Gastroesophageal sphincter (tissue), 4 donors: ENCODE data around the gene IL16. TPM values are rescaled to one million over a fixed set of nuclear protein-coding genes. Genes with fewer than 3 reads are reported as not detected.

Experiments
- ATAC-seq: fragments of 150-250 bp; one replicate; pipeline ENCODE4 v1.9.1; 2016; ENCODE audit warnings: mild to moderate bottlenecking, moderate library complexity
- H3K27ac ChIP-seq, 4 donors: fragments of 200-600 bp; sonication (generic) in 3 of 4; 1 replicate in 3 of 4; 2 replicates in 1 of 4; pipeline ENCODE4 v1.5.1; 2016 to 2019
- H3K27me3 ChIP-seq: fragments of 200-600 bp; sonication (generic); one replicate; pipeline ENCODE4 v1.5.1; 2019
- H3K36me3 ChIP-seq, 2 donors: fragments of 200-600 bp; sonication (generic); one replicate each; pipeline ENCODE4 v1.5.1; 2019; ENCODE audit warnings: control low read depth in 1 of 2
- H3K4me1 ChIP-seq, 3 donors: fragments of 200-600 bp; sonication (generic); 1 replicate in 2 of 3; 2 replicates in 1 of 3; pipeline ENCODE4 v1.5.1; 2016 to 2019; ENCODE audit warnings: control low read depth in 2 of 3
- H3K4me3 ChIP-seq, 2 donors: fragments of 200-600 bp; sonication (generic); one replicate each; pipeline ENCODE4 v1.5.1; 2019; ENCODE audit warnings: mild to moderate bottlenecking in 1 of 2, moderate library complexity in 1 of 2
- H3K9me3 ChIP-seq, 3 donors: fragments of 200-600 bp; sonication (generic); one replicate each; pipeline ENCODE4 v1.5.1; 2017 to 2019; ENCODE audit warnings: control low read depth in 2 of 3
- CTCF ChIP-seq, 4 experiments: fragments of 200-600 bp in 2 of 4; fragments of 450-650 bp in 2 of 4; sonication (generic) in 1 of 4; IDR thresholded peaks; one replicate each; pipeline ENCODE4 v1.5.1; 2017 to 2019; ENCODE audit warnings: antibody characterized with exemption in 4 of 4, mild to moderate bottlenecking in 2 of 4, moderate library complexity in 2 of 4
- EP300 ChIP-seq: sonication (generic); formaldehyde crosslinking; IDR thresholded peaks from one replicate; pipeline ENCODE4 v1.6.1; 2017; ENCODE audit warnings: antibody characterized with exemption, mild to moderate bottlenecking
- POLR2A ChIP-seq, 2 donors: fragments of 450-650 bp; IDR thresholded peaks; one replicate each; pipeline ENCODE4 v1.6.1; 2017; ENCODE audit warnings: antibody characterized with exemption in 2 of 2, mild to moderate bottlenecking in 2 of 2, moderate library complexity in 1 of 2
- POLR2AphosphoS5 ChIP-seq: sonication (generic); formaldehyde crosslinking; IDR thresholded peaks from one replicate; pipeline ENCODE4 v1.6.1; 2017; ENCODE audit warnings: antibody characterized with exemption
- WGBS, 2 donors: methylation state at CpG; one replicate each; pipeline ENCODE4 v1.1.5; 2018; ENCODE audit warnings: low coverage in 1 of 2; 5-methylcytosine and 5-hydroxymethylcytosine counted together
- total RNA-seq, 4 donors: library from RNA; depleted of rRNA; stranded (reverse); fragments of >200 nt; gene quantifications; one replicate each; pipeline ENCODE4 v1.1.0, GENCODE V29; 2016

IL16 gene
- total RNA-seq, 4 donors from 2014 or later = 15.0 to 35.2 (median 23.6) TPM

- Histone ChIP-seq H3K9me3 (peaks cover 0 to 8% (median 0%) of the 10 kb centered on the region in 3 donors), H3K4me1 (peaks cover 0 to 24% (median 11%) of the 10 kb centered on the region in 3 donors), H3K36me3 (peaks cover 0 to 12% of the 10 kb centered on the region in 2 donors), H3K27ac (peak overlapping the region in 3 of 4 donors; percentile 31 to 62 (median 54)), H3K4me3 (no peak overlapping the region), H3K27me3 (no peaks in the 10 kb centered on the region)
- ATAC-seq = peak; percentile 67
- WGBS, 2 donors = 58 to 93% methylated on average over 3 of the region's 3 CpGs
- TF ChIP-seq POLR2A (IDR thresholded peaks at IDR 0.05) (no peak), CTCF (IDR thresholded peaks at IDR 0.05) (no peak), EP300 (no peak), POLR2AphosphoS5 (no peak)
Measured at GRCh38 chr15:81275711-81276392, 79.2 kb downstream of the IL16 start.

GRCh38 chr15:81276967-81277366 is 80.3 kb downstream of the IL16 start:
- TF ChIP-seq EP300 (no peak), CTCF (IDR thresholded peaks at IDR 0.05) (no peak), POLR2A (IDR thresholded peaks at IDR 0.05) (no peak), POLR2AphosphoS5 (no peak)
- H3K9me3 ChIP-seq = peaks cover 0 to 8% (median 0%) of the 10 kb centered on the region in 3 donors
- no peaks in the 10 kb centered on the region for H3K27me3 ChIP-seq
- peaks cover 0 to 23% of the 10 kb centered on the region in 2 donors for H3K36me3 ChIP-seq
- WGBS, 2 donors = 87 to 94% methylated on average over 2 of the region's 2 CpGs
- ATAC-seq = no peak
- no peak overlapping the region for H3K4me3 ChIP-seq
- H3K4me1 ChIP-seq = peaks cover 0 to 24% (median 11%) of the 10 kb centered on the region in 3 donors
- H3K27ac ChIP-seq = no peak overlapping the region

- H3K4me1 ChIP-seq = peaks cover 0 to 24% (median 11%) of the 10 kb centered on the region in 3 donors
- no peak overlapping the region for H3K27ac ChIP-seq
- H3K4me3 ChIP-seq = no peak overlapping the region
- H3K9me3 ChIP-seq = peaks cover 0 to 8% (median 0%) of the 10 kb centered on the region in 3 donors
- TF ChIP-seq POLR2A (IDR thresholded peaks at IDR 0.05) = no peak
- no peak for TF ChIP-seq CTCF (IDR thresholded peaks at IDR 0.05)
- no peak for TF ChIP-seq EP300
- TF ChIP-seq POLR2AphosphoS5 = no peak
- H3K36me3 ChIP-seq = peaks cover 0 to 31% of the 10 kb centered on the region in 2 donors
- H3K27me3 ChIP-seq = no peaks in the 10 kb centered on the region
- ATAC-seq = no peak
- 96 to 100% methylated on average over 2 of the region's 2 CpGs for WGBS, 2 donors
Measured at GRCh38 chr15:81277851-81278250, 81.2 kb downstream of the IL16 start.

- H3K4me3 ChIP-seq = no peak overlapping the region
- TF ChIP-seq POLR2A (IDR thresholded peaks at IDR 0.05) (no peak), EP300 (no peak), POLR2AphosphoS5 (no peak), CTCF (IDR thresholded peaks at IDR 0.05) (no peak)
- H3K4me1 ChIP-seq = peaks cover 0 to 24% (median 11%) of the 10 kb centered on the region in 3 donors
- peaks cover 0 to 8% (median 0%) of the 10 kb centered on the region in 3 donors for H3K9me3 ChIP-seq
- peaks cover 0 to 28% of the 10 kb centered on the region in 2 donors for H3K36me3 ChIP-seq
- no peaks in the 10 kb centered on the region for H3K27me3 ChIP-seq
- 90 to 92% methylated on average over 2 to 6 of the region's 6 CpGs for WGBS, 2 donors
- H3K27ac ChIP-seq = no peak overlapping the region
- no peak for ATAC-seq
Measured at GRCh38 chr15:81278306-81279029, 81.8 kb downstream of the IL16 start.
